Colonic mucosa (tissue), 4 donors: ENCODE results near the gene CUL9. TPM values are rescaled to one million over a fixed set of nuclear protein-coding genes. Genes with fewer than 3 reads are reported as not detected.

Experiments used
- DNase-seq: peaks from one replicate; pipeline ENCODE4 v3.0.0-alpha.2; 2020
- H3K27ac ChIP-seq: fragments of 200-600 bp; one replicate; pipeline ENCODE4 v1.8.0; 2021
- H3K27me3 ChIP-seq: fragments of 200-600 bp; one replicate; pipeline ENCODE4 v1.8.0; 2021
- H3K36me3 ChIP-seq: fragments of 200-600 bp; one replicate; pipeline ENCODE4 v1.8.0; 2021
- H3K4me1 ChIP-seq: fragments of 200-600 bp; one replicate; pipeline ENCODE4 v1.8.0; 2021; ENCODE audit warnings: mild to moderate bottlenecking
- H3K4me3 ChIP-seq: fragments of 200-600 bp; one replicate; pipeline ENCODE4 v1.8.0; 2021
- H3K9ac ChIP-seq, 2 donors: one replicate each; pipeline ENCODE4 v1.7.0; 2013; ENCODE audit warnings: control low read depth in 2 of 2, low read depth in 2 of 2, low read length in 2 of 2
- H3K9me3 ChIP-seq: fragments of 200-600 bp; one replicate; pipeline ENCODE4 v1.8.0; 2021
- CTCF ChIP-seq: fragments of 200-600 bp; IDR thresholded peaks from one replicate; pipeline ENCODE4 v1.8.0; 2022; ENCODE audit warnings: antibody characterized with exemption, mild to moderate bottlenecking
- intact Hi-C: fragments of 100-400 bp; cut with DNase I; formaldehyde crosslinking; loops from one replicate; pipeline ENCODE4 v1.14.1; 2022
- total RNA-seq, 2 donors: library from RNA; stranded (reverse); fragmentation: NEBNext Ultra II Directional in 1 of 2; extraction: Animal tissue kit (Norgen Biotek cat#: 25700) in 1 of 2; gene quantifications; one replicate each; pipeline ENCODE4 v1.2.1, GENCODE V29; 2021
- donor health status: healthy.
- donor health status: DM: no; HTN: no; CAD: no.
- donor health status: DM: no; HTN: no; CAD: no.

CUL9 gene
- total RNA-seq, 2 donors from 2014 or later, result 23.4 to 36.9 TPM

- H3K27ac ChIP-seq, result no peak overlapping the region
- no peak overlapping the region for H3K9ac ChIP-seq
- H3K4me3 ChIP-seq, result no peak overlapping the region
- DNase-seq, result no peak
- intact Hi-C loops, result no loop called here
- H3K27me3 ChIP-seq, result no peaks in the 10 kb centered on the region
- H3K36me3 ChIP-seq, result no peaks in the 10 kb centered on the region
- no peak for TF ChIP-seq CTCF
- no peaks in the 10 kb centered on the region for H3K9me3 ChIP-seq
- H3K4me1 ChIP-seq, result no peaks in the 10 kb centered on the region
Observed at GRCh38 chr6:43189776-43190304, 7.8 kb downstream of the CUL9 start.

- intact Hi-C loops, result no loop called here
- Histone ChIP-seq H3K36me3 (no peaks in the 10 kb centered on the region), H3K9ac (no peak overlapping the region), H3K9me3 (no peaks in the 10 kb centered on the region), H3K4me3 (no peak overlapping the region), H3K27ac (no peak overlapping the region), H3K27me3 (no peaks in the 10 kb centered on the region), H3K4me1 (no peaks in the 10 kb centered on the region)
- TF ChIP-seq CTCF, result no peak
- DNase-seq, result no peak
Observed at GRCh38 chr6:43192911-43193310, 10.9 kb downstream of the CUL9 start.

- Histone ChIP-seq H3K4me1 (no peaks in the 10 kb centered on the region), H3K9me3 (no peaks in the 10 kb centered on the region), H3K36me3 (no peaks in the 10 kb centered on the region), H3K27ac (no peak overlapping the region), H3K9ac (no peak overlapping the region), H3K27me3 (no peaks in the 10 kb centered on the region), H3K4me3 (no peak overlapping the region)
- no peak for DNase-seq
- intact Hi-C loops, result no loop called here
- TF ChIP-seq CTCF, result no peak
Observed at GRCh38 chr6:43193929-43194328, 11.9 kb downstream of the CUL9 start.

- Histone ChIP-seq H3K4me3 (no peak overlapping the region), H3K4me1 (no peaks in the 10 kb centered on the region), H3K9ac (no peak overlapping the region), H3K9me3 (no peaks in the 10 kb centered on the region), H3K36me3 (no peaks in the 10 kb centered on the region), H3K27me3 (no peaks in the 10 kb centered on the region), H3K27ac (no peak overlapping the region)
- intact Hi-C loops, result no loop called here
- DNase-seq, result no peak
- TF ChIP-seq CTCF, result no peak
Observed at GRCh38 chr6:43196337-43196736, 14.3 kb downstream of the CUL9 start.

- Histone ChIP-seq H3K9me3 (no peaks in the 10 kb centered on the region), H3K27ac (no peak overlapping the region), H3K4me3 (no peak overlapping the region), H3K36me3 (no peaks in the 10 kb centered on the region), H3K9ac (no peak overlapping the region), H3K4me1 (no peaks in the 10 kb centered on the region), H3K27me3 (no peaks in the 10 kb centered on the region)
- intact Hi-C loops, result no loop called here
- DNase-seq, result no peak
- no peak for TF ChIP-seq CTCF
Observed at GRCh38 chr6:43199912-43200311, 17.9 kb downstream of the CUL9 start.
